ENCODE measurements around the gene MYCL. TPM values are rescaled to one million over a fixed set of nuclear protein-coding genes. Genes with fewer than 3 reads are reported as not detected.

MYCL gene
- total and polyA plus RNA-seq, 2 of the 4 experiments (the other 2 are of a cell fraction): 0.72 to 0.87 TPM

DNA sequence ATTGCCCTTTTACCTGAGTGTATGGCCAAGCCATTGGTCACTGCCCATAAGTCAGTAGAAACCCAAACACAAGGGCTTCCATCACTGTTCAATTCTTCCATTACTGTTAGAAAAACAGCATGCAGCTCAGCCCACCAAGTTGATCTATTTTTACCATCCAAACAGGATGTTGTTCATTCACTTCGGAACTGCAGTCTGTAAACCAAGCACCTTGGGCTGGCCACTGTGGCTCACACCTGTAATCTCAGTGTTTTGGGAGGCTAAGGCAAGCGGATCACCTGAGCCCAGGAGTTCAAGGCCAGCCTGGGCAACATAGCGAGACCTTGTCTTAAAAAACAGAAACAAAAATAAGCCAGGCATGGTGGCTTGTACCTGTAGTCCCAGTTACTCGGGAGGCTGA lies 44.5 kb upstream of the MYCL start:
- no TSS peak for BruUV-seq (replicated peaks)
- Histone ChIP-seq H4K8ac (ENCODE audit: low read depth in 2 of 2, low read length in 2 of 2) (no peak overlapping the region), H3K14ac (replicated peaks; ENCODE audit: low read depth, low read length) (no peak overlapping the region), H3K23ac (ENCODE audit: low read depth, low read length) (no peak overlapping the region), H3K18ac (ENCODE audit: low read depth, low read length) (no peak overlapping the region), H4K91ac (ENCODE audit: insufficient read depth, low read depth, low read length) (no peak overlapping the region), H2AK5ac (ENCODE audit: low read depth, low read length) (no peak overlapping the region), H4K5ac (ENCODE audit: low read depth, low read length) (no peak overlapping the region), H3K36me3 (ENCODE audit: control insufficient read depth, insufficient read depth, low read length) (no peaks in the 10 kb centered on the region), H3K79me1 (ENCODE audit: low read depth in 1 of 2, low read length in 2 of 2) (no peaks in the 10 kb centered on the region), H3K9me1 (ENCODE audit: insufficient read depth, low read length) (no peaks in the 10 kb centered on the region), H2BK20ac (ENCODE audit: low read depth, low read length) (no peak overlapping the region), H2BK15ac (ENCODE audit: low read depth, low read length) (no peak overlapping the region), H3K27ac (ENCODE audit: insufficient read depth, low read length) (no peak overlapping the region), H2AK9ac (replicated peaks; ENCODE audit: low read depth, low read length, poor library complexity) (no peak overlapping the region), H4K20me1 (ENCODE audit: insufficient read depth, low read length) (no peaks in the 10 kb centered on the region), H2BK120ac (ENCODE audit: low read depth, low read length) (no peak overlapping the region), H3K4ac (ENCODE audit: low read depth, low read length) (no peak overlapping the region), H3K56ac (ENCODE audit: extremely low read depth, insufficient read depth, low read length) (no peak overlapping the region), H3K9me3 (ENCODE audit: control insufficient read depth, insufficient read depth, low read length) (no peaks in the 10 kb centered on the region; the same call in 1 of the 2 replicates), H3K4me3 (ENCODE audit: insufficient read depth, low read depth, low read length) (no peak overlapping the region), H3K4me1 (ENCODE audit: control insufficient read depth, insufficient read depth, low read length) (no peaks in the 10 kb centered on the region), H3K9ac (ENCODE audit: low read depth, low read length) (no peak overlapping the region), H2AFZ (replicated peaks; ENCODE audit: low read length, poor library complexity) (no peak overlapping the region), H2BK5ac (ENCODE audit: low read depth, low read length, poor library complexity, severe bottlenecking) (no peak overlapping the region), H3K4me2 (ENCODE audit: low read depth, low read length) (no peak overlapping the region), H3K27me3 (ENCODE audit: control insufficient read depth, insufficient read depth, low read length) (peaks cover 39% of the 10 kb centered on the region)
- in situ Hi-C loops (cut with MboI; ENCODE audit: low sequenced_read_pairs): no loop called here
- ChIA-PET POLR2A (ENCODE audit: unreplicated experiment) (no interaction called here), CTCF (no interaction called here)
- TF ChIP-seq MAFK (IDR thresholded peaks at IDR 0.05; ENCODE audit: low read depth, low read length): no peak
- TF ChIP-seq, protein P1, sequence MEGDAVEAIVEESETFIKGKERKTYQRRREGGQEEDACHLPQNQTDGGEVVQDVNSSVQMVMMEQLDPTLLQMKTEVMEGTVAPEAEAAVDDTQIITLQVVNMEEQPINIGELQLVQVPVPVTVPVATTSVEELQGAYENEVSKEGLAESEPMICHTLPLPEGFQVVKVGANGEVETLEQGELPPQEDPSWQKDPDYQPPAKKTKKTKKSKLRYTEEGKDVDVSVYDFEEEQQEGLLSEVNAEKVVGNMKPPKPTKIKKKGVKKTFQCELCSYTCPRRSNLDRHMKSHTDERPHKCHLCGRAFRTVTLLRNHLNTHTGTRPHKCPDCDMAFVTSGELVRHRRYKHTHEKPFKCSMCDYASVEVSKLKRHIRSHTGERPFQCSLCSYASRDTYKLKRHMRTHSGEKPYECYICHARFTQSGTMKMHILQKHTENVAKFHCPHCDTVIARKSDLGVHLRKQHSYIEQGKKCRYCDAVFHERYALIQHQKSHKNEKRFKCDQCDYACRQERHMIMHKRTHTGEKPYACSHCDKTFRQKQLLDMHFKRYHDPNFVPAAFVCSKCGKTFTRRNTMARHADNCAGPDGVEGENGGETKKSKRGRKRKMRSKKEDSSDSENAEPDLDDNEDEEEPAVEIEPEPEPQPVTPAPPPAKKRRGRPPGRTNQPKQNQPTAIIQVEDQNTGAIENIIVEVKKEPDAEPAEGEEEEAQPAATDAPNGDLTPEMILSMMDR (conservative IDR thresholded peaks at IDR 0.05; ENCODE audit: low read depth, low read length): no peak
- TF ChIP-seq POLR2A (IDR thresholded peaks at IDR 0.05; ENCODE audit: low read depth, low read length): no peak
- no peak for TF ChIP-seq BHLHE40 (IDR thresholded peaks at IDR 0.05; ENCODE audit: low read depth, low read length)
- no peak for TF ChIP-seq RFX5 (IDR thresholded peaks at IDR 0.05; ENCODE audit: low read depth, low read length)
- TF ChIP-seq SMC3 (IDR thresholded peaks at IDR 0.05; ENCODE audit: low read depth, low read length): no peak
- no peak for TF ChIP-seq MXI1 (IDR thresholded peaks at IDR 0.05; ENCODE audit: borderline replicate concordance, low read depth, low read length)
- DNase-seq (no peak), ATAC-seq (ENCODE audit: low read depth) (no peak)
- dilution Hi-C loops (cut with HindIII; ENCODE audit: low sequenced_read_pairs, unreplicated experiment): no loop called here
- WGBS, 2 experiments (ENCODE audit: extremely low coverage in 2 of 2, insufficient read length in 1 of 2): 75% methylated on average over 4 of the region's 4 CpGs; no CpG with 5 or more reads in 1 of the 2 experiments
- intact Hi-C loops (cut with micrococcal nuclease): no loop called here

All from IMR-90 (cell line).